ENCODE data around the gene SATB1. TPM values are rescaled to one million over a fixed set of nuclear protein-coding genes. Genes with fewer than 3 reads are reported as not detected.

The SATB1 gene
- total and polyA plus RNA-seq, 2 experiments from 2014 or later = 17.4 to 28.9 TPM

GRCh38 chr3:18372786-18373405 is 52.2 kb downstream of the SATB1 start:
- H3K27me3 Mint-ChIP-seq (ENCODE audit: insufficient read depth, low read depth, poor library complexity) = no peaks in the 10 kb centered on the region
- ATAC-seq (no peak), DNase-seq (ENCODE audit: low spot score) (no peak)
- TF ChIP-seq POLR2AphosphoS5 (IDR thresholded peaks at IDR 0.05; ENCODE audit: low read depth) (no peak), JUNB (IDR thresholded peaks at IDR 0.05; ENCODE audit: unreplicated experiment) (no peak), STAT1 (IDR thresholded peaks at IDR 0.05; ENCODE audit: unreplicated experiment) (no peak), REST (IDR thresholded peaks at IDR 0.05; ENCODE audit: unreplicated experiment) (no peak), NANOG (IDR thresholded peaks at IDR 0.05; ENCODE audit: borderline replicate concordance) (no peak), CREB1 (CRISPR knock-in tag; IDR thresholded peaks at IDR 0.05; ENCODE audit: low read depth) (no peak), EZH2phosphoT487 (IDR thresholded peaks at IDR 0.05; ENCODE audit: unreplicated experiment) (no peak), ETS1 (IDR thresholded peaks at IDR 0.05) (no peak), ZNF331 (CRISPR knock-in tag; IDR thresholded peaks at IDR 0.05; ENCODE audit: low read depth) (no peak), ZNF114 (CRISPR knock-in tag; IDR thresholded peaks at IDR 0.05) (no peak), EZH2 (IDR thresholded peaks at IDR 0.05; ENCODE audit: low read depth, unreplicated experiment) (no peak)
- TF ChIP-seq, protein P1, sequence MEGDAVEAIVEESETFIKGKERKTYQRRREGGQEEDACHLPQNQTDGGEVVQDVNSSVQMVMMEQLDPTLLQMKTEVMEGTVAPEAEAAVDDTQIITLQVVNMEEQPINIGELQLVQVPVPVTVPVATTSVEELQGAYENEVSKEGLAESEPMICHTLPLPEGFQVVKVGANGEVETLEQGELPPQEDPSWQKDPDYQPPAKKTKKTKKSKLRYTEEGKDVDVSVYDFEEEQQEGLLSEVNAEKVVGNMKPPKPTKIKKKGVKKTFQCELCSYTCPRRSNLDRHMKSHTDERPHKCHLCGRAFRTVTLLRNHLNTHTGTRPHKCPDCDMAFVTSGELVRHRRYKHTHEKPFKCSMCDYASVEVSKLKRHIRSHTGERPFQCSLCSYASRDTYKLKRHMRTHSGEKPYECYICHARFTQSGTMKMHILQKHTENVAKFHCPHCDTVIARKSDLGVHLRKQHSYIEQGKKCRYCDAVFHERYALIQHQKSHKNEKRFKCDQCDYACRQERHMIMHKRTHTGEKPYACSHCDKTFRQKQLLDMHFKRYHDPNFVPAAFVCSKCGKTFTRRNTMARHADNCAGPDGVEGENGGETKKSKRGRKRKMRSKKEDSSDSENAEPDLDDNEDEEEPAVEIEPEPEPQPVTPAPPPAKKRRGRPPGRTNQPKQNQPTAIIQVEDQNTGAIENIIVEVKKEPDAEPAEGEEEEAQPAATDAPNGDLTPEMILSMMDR (conservative IDR thresholded peaks at IDR 0.05; ENCODE audit: low read depth in 2 of 2) = no peak
- TF ChIP-seq, protein P2, sequence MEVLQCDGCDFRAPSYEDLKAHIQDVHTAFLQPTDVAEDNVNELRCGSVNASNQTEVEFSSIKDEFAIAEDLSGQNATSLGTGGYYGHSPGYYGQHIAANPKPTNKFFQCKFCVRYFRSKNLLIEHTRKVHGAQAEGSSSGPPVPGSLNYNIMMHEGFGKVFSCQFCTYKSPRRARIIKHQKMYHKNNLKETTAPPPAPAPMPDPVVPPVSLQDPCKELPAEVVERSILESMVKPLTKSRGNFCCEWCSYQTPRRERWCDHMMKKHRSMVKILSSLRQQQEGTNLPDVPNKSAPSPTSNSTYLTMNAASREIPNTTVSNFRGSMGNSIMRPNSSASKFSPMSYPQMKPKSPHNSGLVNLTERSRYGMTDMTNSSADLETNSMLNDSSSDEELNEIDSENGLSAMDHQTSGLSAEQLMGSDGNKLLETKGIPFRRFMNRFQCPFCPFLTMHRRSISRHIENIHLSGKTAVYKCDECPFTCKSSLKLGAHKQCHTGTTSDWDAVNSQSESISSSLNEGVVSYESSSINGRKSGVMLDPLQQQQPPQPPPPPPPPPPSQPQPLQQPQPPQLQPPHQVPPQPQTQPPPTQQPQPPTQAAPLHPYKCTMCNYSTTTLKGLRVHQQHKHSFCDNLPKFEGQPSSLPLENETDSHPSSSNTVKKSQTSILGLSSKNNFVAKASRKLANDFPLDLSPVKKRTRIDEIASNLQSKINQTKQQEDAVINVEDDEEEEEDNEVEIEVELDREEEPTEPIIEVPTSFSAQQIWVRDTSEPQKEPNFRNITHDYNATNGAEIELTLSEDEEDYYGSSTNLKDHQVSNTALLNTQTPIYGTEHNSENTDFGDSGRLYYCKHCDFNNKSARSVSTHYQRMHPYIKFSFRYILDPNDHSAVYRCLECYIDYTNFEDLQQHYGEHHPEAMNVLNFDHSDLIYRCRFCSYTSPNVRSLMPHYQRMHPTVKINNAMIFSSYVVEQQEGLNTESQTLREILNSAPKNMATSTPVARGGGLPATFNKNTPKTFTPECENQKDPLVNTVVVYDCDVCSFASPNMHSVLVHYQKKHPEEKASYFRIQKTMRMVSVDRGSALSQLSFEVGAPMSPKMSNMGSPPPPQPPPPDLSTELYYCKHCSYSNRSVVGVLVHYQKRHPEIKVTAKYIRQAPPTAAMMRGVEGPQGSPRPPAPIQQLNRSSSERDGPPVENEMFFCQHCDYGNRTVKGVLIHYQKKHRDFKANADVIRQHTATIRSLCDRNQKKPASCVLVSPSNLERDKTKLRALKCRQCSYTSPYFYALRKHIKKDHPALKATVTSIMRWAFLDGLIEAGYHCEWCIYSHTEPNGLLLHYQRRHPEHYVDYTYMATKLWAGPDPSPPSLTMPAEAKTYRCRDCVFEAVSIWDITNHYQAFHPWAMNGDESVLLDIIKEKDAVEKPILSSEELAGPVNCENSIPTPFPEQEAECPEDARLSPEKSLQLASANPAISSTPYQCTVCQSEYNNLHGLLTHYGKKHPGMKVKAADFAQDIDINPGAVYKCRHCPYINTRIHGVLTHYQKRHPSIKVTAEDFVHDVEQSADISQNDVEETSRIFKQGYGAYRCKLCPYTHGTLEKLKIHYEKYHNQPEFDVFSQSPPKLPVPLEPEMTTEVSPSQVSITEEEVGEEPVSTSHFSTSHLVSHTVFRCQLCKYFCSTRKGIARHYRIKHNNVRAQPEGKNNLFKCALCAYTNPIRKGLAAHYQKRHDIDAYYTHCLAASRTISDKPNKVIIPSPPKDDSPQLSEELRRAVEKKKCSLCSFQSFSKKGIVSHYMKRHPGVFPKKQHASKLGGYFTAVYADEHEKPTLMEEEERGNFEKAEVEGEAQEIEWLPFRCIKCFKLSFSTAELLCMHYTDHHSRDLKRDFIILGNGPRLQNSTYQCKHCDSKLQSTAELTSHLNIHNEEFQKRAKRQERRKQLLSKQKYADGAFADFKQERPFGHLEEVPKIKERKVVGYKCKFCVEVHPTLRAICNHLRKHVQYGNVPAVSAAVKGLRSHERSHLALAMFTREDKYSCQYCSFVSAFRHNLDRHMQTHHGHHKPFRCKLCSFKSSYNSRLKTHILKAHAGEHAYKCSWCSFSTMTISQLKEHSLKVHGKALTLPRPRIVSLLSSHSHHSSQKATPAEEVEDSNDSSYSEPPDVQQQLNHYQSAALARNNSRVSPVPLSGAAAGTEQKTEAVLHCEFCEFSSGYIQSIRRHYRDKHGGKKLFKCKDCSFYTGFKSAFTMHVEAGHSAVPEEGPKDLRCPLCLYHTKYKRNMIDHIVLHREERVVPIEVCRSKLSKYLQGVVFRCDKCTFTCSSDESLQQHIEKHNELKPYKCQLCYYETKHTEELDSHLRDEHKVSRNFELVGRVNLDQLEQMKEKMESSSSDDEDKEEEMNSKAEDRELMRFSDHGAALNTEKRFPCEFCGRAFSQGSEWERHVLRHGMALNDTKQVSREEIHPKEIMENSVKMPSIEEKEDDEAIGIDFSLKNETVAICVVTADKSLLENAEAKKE (CRISPR knock-in tag; IDR thresholded peaks at IDR 0.05) = no peak
- no peaks in the 10 kb centered on the region for H3K79me2 ChIP-seq (replicated peaks; ENCODE audit: insufficient read depth)
- H3K4me1 Mint-ChIP-seq = peaks cover 15% of the 10 kb centered on the region
- H3K9me2 ChIP-seq (ENCODE audit: insufficient read depth) = no peaks in the 10 kb centered on the region
- no peak overlapping the region for H3K4me3 ChIP-seq
- H3K4me1 ChIP-seq (ENCODE audit: insufficient read depth) = peaks cover 23% of the 10 kb centered on the region
- H2AFZ ChIP-seq = no peak overlapping the region
- H3K36me3 ChIP-seq (ENCODE audit: insufficient read depth) = no peaks in the 10 kb centered on the region
- no peak overlapping the region for H3K27ac ChIP-seq (ENCODE audit: low read depth)
- no peaks in the 10 kb centered on the region for H3K36me3 Mint-ChIP-seq (ENCODE audit: low read depth)
- no peak overlapping the region for H3K4me3 Mint-ChIP-seq
- no peak overlapping the region for H3K4me2 ChIP-seq
- no peaks in the 10 kb centered on the region for H3F3A ChIP-seq (replicated peaks; ENCODE audit: low read depth)
- no peak overlapping the region for H3K27ac Mint-ChIP-seq
- H3K9me3 Mint-ChIP-seq = no peaks in the 10 kb centered on the region
- H3K27me3 ChIP-seq (ENCODE audit: insufficient read depth) = no peaks in the 10 kb centered on the region
- H4K20me1 ChIP-seq (replicated peaks; ENCODE audit: insufficient read depth) = no peaks in the 10 kb centered on the region
